ENCODE results near the gene NSF.

NSF gene

GRCh38 chr17:46800573-46800972 is 210.1 kb downstream of the NSF start:
- DNase-seq (ENCODE audit: low read depth): no peak

DNA sequence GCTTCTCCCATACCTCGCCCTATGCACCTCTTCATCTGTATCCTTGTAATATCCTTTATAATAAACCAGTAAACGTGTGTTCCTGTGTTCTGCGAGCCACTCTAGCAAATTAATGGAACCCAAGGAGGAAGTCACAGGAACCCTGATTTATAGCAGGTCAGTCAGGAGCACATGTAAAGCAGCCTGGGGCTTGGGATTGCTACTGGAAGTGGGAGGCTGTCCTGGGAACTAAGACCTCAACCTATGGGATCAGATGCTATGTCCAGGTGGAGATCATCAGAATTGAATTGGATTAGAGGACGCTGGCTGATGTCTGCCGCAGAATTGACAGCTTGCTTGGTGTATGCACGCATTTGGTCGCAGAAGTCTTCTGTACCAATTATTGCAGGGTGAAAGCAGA is 212.3 kb downstream of the NSF start:
- no peak for DNase-seq (ENCODE audit: low read depth)

DNA sequence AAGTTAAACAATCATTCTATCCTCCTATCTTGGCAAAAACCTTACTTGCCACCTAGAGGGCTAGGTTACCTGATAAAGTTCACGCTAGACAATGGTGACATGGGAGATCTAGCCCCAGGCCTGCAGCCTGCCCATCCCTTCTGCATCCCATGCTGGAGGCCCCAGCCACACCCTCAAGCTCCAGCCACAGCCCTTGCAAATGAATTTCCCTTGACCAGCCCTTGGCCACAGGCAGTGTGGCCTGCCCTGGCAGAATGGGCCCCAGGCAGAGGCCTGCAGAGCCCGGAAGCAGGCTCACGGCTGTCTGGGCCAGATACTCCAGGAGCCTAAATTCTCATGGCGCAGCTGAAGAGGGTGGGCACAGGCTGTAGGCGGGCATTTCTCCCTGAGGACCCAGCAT is 213.1 kb downstream of the NSF start:
- DNase-seq (ENCODE audit: low read depth): no peak

GRCh38 chr17:46805771-46806170 is 215.3 kb downstream of the NSF start:
- DNase-seq (ENCODE audit: low read depth): no peak
